Pons (tissue), 1 donor: ENCODE results near the gene REV3L.
"Not testable (repeated sequence)": the region's sequence is repeated elsewhere in the genome, so short reads cannot be mapped to it uniquely, and the experiment has no call there.

ENCODE experiments used
- DNase-seq: peaks from one replicate; pipeline ENCODE4 v3.0.0-alpha.2; 2016; ENCODE audit warnings: low spot score

Gene REV3L

DNA sequence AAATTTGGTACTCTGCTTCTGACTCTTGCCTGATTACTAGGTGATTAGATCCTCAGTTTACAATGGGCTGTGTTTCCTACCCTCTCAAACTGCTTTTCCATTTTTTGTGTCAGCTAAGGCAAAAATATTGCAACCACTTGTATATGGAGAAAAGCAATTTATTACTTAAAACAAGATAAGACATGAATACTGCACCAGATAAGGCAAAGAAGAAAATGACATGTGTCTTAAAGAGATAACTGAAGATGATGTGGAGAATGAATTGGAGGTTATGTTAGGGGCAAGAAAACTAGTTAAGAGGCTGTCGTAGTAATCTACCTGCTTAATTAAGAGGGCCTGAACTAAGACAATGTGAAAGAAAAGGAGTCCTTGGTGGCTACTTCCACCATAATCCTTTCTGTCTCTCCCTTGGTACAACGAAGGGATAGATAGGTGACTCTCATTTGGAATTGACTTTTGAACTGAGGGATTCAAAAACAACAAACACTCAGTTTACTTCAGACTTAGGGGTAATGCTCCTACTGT, 16.3 kb upstream of the REV3L start:
- DNase-seq, result no peak

DNA sequence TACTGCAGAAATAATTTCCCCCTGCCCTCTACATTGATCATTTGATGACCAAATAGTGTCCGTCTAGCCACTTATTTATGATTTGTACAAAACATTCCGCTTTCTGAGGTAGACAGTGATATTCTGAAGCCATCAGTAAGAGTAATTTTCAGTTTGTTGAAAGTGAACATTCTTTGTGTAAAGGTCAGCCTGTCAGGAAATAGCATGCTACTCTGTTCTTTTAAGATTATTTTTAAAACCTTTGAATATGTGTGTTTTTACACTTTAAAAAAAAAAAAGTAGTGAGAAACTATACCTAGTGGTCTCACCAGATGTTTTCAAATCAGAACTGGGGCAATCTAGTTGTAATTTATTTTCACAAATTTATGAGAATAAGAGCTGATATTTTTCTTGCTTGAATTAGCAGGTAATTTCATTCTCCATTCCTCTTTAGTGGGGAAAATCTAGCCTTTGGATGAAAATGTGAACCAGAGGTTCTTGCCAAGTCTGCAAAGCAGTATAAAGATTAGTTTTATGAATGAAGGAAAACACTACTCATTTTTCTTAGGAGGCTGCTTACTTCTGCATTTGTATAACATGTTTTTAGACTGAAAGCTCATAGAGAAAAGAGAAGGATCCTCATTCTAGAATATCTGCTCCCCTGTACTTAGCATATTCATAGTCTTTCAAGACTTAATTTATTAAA, 12.1 kb upstream of the REV3L start:
- DNase-seq, result no peak

DNA sequence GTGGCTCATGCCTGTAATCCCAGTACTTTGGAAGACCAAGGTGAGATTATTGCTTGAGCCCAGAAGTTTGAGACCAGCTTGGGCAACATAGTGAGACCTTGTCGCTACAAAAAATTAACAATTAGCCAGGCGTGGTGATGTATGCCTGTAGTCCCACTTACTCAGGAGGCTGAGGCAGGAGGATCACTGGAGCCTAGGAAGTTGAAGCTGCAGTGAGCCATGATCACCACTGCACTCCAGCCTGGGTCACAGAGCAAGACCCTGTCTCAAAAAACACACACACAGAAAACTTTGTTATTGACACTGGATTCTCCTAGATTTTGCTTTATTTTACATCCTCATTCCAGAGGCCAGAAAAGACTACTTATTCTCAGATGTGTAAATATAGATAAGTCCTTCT, 9.5 kb upstream of the REV3L start:
- DNase-seq, result no peak

DNA sequence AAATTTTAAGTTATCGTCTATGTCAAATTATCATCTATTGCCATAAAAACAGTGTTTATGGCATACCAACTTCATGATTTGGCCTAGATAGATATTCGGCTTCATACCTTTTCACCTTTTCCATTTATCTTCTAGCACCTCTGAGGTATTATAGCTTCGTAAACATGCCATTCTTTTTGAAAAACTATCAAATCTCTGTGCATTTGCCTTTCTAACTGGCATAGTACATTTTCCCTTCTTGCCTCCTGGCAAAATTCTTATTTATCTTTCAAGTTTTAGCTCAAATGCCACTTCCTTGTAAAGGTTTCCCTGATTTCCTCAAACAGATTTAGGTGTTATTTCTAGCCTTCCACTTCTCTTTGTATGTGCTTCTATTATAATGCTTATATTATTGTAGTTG, 7.0 kb upstream of the REV3L start:
- DNase-seq, result no peak

DNA sequence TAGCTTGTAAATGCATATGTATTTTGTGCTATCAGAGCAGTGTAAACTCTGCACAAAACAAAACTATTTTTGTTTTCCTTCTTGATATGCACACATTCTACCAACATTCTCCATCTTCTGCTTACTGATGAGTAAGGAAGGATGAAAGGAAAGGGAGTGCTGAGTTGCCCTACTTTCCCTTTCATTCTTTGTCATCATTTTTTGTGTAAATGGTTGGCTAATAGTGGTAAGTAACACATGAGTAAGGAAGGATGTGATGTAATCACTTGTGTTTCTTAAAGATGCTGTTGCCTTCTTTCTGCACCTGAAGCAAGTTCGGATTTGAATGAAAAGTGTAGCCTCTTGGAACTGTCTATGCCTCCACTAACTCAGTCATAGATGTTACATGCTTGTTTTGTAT, 4.6 kb upstream of the REV3L start:
- no peak for DNase-seq

DNA sequence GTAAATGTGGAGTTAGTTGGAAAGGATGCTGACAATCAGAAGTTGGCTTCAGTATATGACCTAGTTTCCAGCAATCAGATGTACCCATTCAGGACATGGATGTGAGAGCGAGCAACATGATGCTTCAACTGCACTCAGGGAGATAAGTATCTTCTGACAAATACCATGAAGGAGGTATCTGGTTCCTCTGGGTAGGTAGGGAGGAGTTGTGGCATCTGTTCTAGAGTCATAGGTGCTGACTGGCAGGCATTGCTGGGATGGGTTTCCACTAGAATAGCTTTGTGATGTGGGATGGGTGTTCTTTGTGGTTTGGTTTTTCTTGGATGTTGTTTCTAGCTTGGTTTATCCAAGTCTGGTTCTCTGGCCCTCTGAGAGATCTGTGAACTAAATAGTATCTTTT, 3.9 kb upstream of the REV3L start:
- no peak for DNase-seq

DNA sequence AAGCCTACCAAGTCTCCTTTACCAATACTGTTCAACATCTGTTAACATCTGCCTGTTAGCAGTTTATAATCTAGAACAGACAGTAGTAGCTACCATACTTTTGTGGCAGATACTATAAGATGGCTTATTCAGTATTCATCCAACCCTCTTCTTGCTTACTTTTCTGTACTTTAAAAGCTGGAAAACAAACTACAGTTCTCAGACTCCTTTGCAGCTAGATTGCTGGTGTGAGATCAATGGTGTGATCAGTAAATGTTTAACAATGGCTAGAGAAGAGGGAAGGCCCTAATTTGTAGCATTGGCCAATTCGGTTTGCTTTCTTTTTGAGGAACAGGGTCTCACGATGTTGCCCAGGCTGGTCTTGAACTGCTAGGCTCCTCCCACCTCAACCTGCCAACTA, 3.5 kb upstream of the REV3L start:
- DNase-seq, result no peak

DNA sequence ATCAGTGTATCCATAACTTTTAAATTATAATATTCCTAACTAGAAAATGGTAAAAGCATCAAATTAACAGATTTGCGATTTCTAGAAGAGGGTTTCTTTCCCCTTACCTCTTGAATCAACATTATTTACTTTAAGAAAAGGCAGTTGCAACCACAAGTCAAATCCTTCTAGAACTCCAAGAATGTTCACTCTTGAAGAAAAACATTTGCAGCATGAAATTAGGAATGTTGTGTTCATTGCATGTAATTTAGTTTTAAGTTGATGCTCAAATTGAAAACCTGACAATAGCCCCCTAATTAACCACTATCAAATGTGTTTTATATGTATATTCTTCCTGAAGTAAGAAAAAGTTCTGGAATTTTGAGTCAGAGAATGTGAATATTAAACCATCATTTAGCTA, 2.3 kb upstream of the REV3L start:
- no peak for DNase-seq

DNA sequence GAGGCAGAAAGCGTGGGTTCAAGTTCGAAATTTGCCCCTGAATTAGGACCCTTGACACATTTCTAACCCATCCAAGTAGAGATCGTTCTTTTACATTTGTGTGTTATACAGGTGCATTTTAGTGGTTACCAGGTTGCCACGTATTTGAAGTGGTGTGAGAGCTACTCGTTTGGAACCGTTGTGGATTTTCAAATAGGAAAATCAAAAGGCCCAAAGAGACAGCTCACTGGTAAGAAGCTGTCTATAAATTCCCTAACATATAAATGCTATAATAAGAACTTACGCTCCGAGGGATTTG, 1.6 kb upstream of the REV3L start:
- DNase-seq, result no peak

DNA sequence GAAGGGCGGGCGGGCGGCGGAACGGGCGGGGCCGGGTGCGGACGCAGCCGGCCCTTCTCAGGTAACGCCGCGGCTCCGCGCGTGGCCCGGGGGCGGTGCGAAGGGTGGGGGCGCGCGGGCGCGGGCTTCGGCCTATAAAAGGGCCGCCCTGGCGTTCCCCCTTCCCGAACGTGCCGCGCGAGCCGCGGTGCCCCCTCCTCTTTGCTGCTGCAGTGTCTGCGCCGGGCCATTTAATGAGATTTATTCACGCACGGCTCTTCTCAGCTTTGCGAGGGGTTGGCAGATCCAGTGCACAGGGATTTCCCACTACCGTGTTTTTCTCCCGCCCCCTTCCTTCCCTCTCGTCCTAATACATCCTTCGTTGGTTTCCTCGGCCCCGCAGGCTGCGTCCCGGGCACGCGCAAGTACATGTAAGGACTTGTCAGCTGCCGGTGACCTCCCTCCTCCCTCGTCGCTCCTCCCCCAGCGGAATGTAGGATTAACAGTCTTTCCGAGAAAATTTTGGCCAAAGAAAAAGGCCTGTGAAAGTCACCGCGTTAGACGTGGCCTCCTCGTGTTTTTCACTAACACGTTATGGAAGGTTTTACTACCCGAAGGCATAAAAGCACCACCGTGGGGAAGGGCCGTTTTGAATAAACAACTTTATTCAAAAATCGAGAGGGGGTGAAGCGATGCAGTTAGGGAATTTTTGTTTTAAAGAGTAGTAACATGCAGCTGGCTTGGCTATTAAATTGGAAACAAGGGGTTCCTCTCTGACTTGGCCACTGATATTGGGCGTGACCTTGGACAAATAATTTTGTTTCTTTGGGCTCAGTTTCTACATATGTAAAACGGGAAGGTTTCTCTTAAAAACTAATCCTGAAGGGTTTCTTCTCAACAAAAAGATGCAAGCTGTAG, 966 bp upstream of the REV3L start:
- DNase-seq, result peak; percentile 89

DNA sequence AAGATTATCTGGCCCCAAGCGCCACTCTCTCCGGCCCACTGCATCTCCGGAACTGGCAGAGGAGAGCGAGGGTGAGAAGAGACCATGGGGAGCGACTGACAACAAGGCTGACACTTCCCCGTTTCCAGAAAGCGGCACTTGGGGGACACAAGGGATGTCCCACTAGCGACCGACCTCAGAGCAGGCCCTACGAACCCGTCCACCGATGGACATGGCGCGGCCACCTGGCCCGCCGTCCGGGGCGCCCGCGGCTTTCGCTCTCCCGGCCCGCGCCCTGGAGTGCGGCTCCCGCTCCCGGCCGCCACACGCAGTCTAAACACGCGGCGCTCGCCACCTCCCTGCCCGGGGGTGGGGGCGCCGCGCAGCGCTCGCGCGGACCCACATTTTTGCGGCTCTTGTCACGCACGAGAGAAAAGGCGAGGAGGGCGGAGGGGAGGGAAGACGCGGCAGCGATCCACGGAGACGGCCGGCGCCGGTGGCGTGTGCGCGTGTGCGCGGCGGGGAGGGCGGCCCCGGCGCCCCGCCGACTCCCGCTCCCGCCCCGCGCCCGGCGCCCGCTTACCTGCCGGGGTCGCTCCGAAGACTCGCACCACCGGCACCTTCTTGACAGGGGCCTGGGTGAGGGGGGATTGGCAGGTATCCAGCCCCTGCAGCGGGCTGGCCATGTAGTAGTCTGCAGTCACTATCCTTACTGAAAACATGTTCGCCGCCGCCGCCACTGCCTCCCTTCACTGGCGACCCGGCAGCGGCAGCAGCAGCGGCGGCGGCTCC, 645 bp downstream of the REV3L start:
- DNase-seq, result peak; percentile 69

DNA sequence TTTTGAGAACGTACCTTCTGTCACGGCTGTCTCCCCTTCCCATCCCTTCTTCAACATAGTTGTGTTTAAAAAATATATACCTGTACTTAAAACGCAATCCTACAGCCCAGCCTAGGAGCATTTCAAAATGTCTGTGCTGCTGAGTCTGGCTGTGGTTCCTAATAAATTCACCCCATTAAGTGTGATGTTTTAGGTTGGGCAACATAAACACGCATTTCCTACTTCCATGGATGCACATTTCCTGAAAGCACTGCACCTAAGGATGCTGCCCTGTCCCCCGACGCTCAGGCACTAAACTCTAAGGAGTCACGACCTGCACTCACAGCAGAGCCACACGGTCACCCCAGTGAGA, 1.2 kb downstream of the REV3L start:
- no peak for DNase-seq

DNA sequence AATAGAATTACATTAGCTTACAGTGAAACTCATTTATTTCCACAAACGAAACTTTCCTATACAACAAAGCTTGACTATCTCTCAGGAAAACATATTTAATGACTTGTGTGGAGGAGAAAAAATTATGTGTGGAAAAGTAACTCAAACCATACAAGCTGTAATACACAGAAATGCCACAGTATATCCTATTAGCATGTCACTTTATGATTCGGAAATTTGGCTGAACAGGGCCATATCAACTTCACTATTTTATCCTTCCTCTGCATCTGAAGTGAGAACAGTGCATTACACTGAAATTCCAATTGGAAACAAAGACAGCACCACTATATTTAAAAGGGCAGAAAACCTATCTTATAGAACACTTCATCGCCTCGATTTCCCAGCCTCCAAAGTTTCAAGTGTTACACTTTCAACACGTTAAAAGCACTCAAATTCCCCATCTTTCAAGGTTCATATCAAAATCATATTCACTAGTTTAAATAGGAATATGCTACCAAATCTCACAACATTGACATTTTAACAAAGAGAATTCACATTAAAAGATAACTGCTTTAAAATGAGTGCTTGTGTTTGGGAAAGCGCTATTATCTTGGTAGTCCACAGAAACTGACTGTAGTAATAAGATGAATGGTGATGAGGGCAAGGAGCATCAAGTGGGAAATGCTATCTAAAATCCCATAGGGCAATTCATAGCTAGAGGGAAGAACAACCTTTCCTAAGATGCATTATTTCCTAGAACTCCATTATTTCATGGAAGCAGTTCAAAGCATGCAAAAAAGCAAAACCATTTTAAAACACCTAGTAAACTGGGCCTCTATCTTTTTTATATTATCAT, 1.8 kb downstream of the REV3L start:
- peak; percentile 39 for DNase-seq

DNA sequence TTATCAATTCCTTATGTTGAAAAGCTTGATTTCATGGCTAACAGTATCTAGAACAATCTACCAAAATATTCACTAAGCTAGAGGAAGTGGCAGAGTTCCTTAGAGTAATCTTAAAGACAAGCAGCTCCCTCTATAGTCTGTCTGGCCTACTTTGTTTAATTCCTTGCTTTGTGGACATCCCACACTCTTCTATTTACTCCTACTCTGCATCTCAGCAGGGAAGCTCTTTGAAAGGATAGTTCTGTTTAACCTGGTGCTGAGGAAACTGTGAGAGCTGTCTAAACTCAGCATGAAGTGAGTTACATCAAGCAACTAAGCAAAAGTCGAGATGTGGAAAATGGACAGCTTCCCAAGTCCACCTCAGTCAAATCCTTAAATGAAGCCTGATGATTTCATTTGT, 4.3 kb downstream of the REV3L start:
- DNase-seq, result peak; percentile 84

DNA sequence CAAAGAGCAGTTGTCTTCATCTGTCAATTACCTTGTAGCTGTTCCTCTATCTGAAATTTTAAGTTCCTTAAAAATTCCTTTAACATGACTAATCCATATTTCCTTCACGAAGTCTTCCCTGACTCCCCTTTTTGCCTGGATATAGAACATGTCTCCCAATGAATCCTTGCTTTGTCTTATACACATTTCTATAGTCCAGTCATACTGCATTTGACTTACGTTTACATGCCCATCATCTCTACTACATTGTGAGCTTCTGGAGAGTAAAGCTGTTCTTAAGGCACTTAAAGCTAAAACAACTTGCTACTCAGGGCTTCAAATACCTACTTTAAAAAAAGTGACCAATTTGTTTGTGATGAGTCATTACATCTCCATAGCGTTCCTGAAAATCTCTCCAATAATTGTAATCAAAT, 4.9 kb downstream of the REV3L start:
- no peak for DNase-seq

DNA sequence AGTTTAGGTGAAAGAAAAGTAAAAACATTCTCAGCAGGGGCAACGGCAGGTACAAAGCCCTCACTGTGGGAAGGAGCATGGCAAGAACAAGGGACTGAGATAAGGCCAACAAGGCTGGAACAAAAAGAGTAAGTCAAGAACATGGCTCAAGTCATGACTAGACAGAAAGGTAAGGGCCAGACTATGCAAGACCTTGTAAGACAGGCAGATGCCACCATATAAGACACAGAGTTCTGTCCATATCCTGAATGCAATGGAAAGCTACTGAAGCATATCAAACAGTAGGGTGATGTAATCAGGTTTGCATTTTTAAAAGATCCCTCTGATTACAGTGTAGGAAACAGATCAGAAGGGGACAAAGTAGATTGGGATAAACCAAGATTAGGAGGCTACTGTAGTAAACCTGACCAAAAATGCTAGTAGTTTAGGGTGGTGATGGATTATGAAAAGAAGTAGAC, 5.5 kb downstream of the REV3L start:
- no peak for DNase-seq

DNA sequence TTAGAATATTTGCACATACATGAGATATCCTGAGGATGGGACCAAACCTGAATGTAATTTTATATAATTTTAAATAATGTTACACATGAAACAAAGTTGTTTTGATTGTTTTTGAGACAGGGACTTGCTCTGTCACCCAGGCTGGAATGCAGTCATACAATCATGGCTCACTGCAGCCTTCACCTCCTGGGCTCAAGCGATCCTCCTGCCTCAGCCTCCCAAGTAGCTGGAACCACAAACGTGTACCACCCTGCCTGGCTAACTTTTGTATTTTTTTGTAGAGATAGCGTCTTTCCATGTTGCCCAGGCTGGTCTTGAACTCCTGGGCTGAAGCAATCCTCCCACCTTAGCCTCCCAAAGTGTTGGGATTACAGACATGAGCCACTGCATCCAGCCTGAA, 7.0 kb downstream of the REV3L start:
- not testable (repeated sequence) for DNase-seq

DNA sequence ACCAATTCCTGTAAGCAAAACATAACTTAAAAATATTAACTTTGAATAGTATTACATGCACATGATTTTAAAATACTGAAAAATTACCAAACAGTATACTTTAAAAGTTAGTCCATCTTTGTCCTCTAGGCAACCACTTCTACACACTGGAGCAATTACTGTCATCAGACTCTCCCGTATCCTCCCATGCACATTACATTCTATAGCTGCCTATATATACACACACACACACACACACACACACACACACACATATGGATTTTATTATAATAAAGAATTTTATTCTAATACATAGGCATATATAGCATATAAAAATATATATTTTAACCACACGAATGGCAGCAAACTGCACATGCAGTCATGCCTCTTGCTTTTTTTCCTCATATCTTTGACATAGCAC, 8.2 kb downstream of the REV3L start:
- DNase-seq, result no peak

DNA sequence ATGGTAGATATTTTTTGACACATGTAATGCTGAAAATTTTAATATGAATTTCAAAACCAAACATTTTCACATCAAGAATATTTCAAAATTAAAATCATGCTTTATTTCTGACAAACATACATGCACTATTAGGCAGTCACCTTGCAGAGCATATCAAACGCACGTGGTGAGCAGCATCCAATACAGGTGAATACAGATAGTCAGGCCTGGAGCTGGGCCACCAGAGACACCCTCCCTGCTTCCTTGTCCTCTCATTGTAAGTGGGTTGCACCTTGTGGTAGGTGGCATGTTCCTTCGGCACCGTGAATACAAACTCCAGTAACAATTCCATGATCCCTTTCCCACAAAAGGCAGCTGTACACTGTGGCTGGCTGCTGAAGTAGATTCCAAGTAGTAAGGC, 8.9 kb downstream of the REV3L start:
- no peak for DNase-seq

DNA sequence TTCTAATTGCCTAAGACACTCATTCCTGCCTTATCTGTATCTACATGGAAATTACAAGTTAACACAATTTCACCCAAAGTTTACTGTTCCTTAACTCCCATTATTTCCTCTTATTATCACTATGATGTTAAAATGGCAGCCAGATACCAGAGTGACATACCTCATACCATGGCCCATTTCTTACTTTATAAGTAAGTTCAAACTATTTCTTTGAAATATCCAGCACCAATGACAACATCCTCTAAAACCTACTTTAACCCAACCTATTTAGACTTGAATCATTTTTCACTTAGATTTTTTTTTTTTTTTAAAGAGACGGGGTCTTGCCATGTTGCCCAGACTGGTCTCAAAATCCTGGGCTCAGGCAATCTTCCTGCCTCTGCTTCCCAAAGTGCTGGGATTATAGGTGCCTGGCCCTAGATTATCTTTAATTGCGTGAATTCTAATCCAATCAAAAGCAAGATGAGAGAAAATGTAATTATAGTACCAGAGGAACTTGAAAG, 10.0 kb downstream of the REV3L start:
- no peak for DNase-seq

DNA sequence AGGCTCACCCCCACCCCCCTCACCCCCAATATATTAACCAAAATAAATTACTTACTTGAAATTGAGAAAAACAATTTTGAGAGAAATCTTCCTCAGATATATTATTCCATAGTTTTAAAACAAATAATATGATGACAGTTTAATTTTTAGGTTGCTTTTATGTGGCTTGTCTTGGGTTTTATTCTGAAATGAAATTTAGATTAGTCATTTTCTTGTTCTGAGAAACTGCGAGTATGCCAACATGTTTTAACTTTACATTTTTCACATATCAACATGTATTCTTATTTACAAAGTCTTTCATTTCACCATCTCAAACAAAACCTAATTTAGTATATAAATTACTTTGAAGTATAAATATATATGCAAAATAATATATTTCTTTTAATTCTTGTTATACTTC, 11.1 kb downstream of the REV3L start:
- no peak for DNase-seq

DNA sequence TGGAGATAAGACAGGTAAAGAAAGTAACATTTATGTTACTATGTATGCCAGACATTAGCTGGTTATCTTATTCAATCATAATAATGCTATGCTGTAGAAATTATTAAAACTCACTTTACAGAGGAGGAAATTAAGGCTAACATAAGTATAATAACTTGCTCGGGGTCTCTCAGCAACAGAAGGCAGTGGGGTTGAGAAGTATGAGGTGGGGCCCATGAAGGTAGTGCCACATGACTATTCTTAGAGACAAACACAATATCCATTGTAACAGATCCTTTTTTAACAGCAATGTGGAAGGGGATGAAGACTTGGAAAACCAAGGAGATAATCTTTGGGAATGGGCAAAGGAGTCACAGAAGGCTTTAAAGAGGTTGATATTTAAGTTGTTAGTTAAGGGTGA, 11.5 kb downstream of the REV3L start:
- no peak for DNase-seq
